OCI-LY1 (cell line): Measurements from ENCODE around the gene KRT27.

Experiments
- CTCF ChIP-seq: fragments of 200-600 bp; sonication (generic), shearing (Covaris generic); IDR thresholded peaks from 2 replicates; pipeline ENCODE4 v1.5.1; 2017; ENCODE audit warnings: mild to moderate bottlenecking, antibody characterized with exemption, low read length, moderate library complexity, mixed read lengths
- EZH2 ChIP-seq: fragments of 200-600 bp; sonication (generic), shearing (Covaris generic); IDR thresholded peaks from 2 replicates; pipeline ENCODE4 v1.8.0; 2017; ENCODE audit warnings: borderline replicate concordance, mixed run types, mild to moderate bottlenecking, antibody characterized with exemption, low read length, moderate library complexity, mixed read lengths

GRCh38 chr17:40818343-40818732, 36.0 kb upstream of the KRT27 start:
- TF ChIP-seq CTCF (no peak), EZH2 (no peak)
